H1 (cell line): Measurements from ENCODE around the gene KCTD10. TPM values are rescaled to one million over a fixed set of nuclear protein-coding genes. Genes with fewer than 3 reads are reported as not detected.

Source experiments
- CTCF ChIA-PET: fragments of 300-600 bp; sonication (Branson Sonifier 250); formaldehyde crosslinking; loops from one replicate; lab custom pipeline; 2021; ENCODE audit not compliant: partially characterized antibody; lab: Charles Lee
- POLR2A ChIA-PET: fragments of 300-600 bp; sonication (Branson Sonifier 250); formaldehyde crosslinking; loops from one replicate; lab custom pipeline; 2021; ENCODE audit warnings: inconsistent platforms; ENCODE audit not compliant: partially characterized antibody; lab: Charles Lee
- DNase-seq, 2 experiments: peaks; one replicate each; pipeline versions ENCODE4 v3.0.0 to v3.0.0-alpha.2; 2010 to 2022; ENCODE audit warnings: low spot score in 2 of 2, low read depth in 1 of 2, mixed read lengths in 1 of 2
- FAIRE-seq: peaks from 2 replicates; lab custom pipeline; 2011; peaks lifted over from hg19 to GRCh38; lab: Jason Lieb, UNC
- H2AFZ ChIP-seq: 2 replicates; pipeline ENCODE4 v1.8.1; 2012; ENCODE audit warnings: low read length, inconsistent platforms
- H2AK5ac ChIP-seq: 2 replicates; pipeline ENCODE4 v1.6.1; 2013; ENCODE audit warnings: low read depth, low read length
- H2BK120ac ChIP-seq: replicated peaks from 2 replicates; pipeline ENCODE3; 2013; ENCODE audit warnings: low read depth, low read length, inconsistent platforms
- H2BK12ac ChIP-seq: 2 replicates; pipeline ENCODE4 v1.6.1; 2013; ENCODE audit warnings: low read depth, low read length
- H2BK15ac ChIP-seq: 2 replicates; pipeline ENCODE4 v1.6.1; 2013; ENCODE audit warnings: low read length
- H2BK20ac ChIP-seq: 2 replicates; pipeline ENCODE4 v1.6.1; 2013; ENCODE audit warnings: low read length
- H2BK5ac ChIP-seq: 2 replicates; pipeline ENCODE4 v1.6.1; 2013; ENCODE audit warnings: low read depth, low read length
- H3K14ac ChIP-seq: 2 replicates; pipeline ENCODE4 v1.6.1; 2013; ENCODE audit warnings: inconsistent platforms; ENCODE audit not compliant: insufficient read length
- H3K18ac ChIP-seq: 2 replicates; pipeline ENCODE4 v1.6.1; 2013; ENCODE audit warnings: low read length; ENCODE audit errors: extremely low read depth
- H3K23ac ChIP-seq: 2 replicates; pipeline ENCODE4 v1.6.1; 2013; ENCODE audit warnings: inconsistent platforms; ENCODE audit not compliant: insufficient read length
- H3K23me2 ChIP-seq: 2 replicates; pipeline ENCODE4 v1.6.1; 2013; ENCODE audit warnings: low read depth, low read length
- H3K27ac ChIP-seq: 2 replicates; pipeline ENCODE4 v1.6.1; 2011; ENCODE audit warnings: low read depth, low read length, inconsistent platforms
- H3K27me3 ChIP-seq, 4 experiments: replicated peaks in 1 of 4; 1 replicate in 1 of 4; 2 replicates in 3 of 4; pipeline versions ENCODE4 v1.6.1 to v1.8.1; 2011 to 2013; ENCODE audit warnings: low read length in 3 of 4, mild to moderate bottlenecking in 3 of 4, inconsistent platforms in 2 of 4, mixed read lengths in 2 of 4, moderate library complexity in 1 of 4; ENCODE audit not compliant: control insufficient read depth in 3 of 4, insufficient read depth in 3 of 4; ENCODE audit errors: extremely low read depth in 1 of 4
- H3K36me3 ChIP-seq, 4 experiments: 2 replicates each; pipeline versions ENCODE4 v1.6.1 to v1.8.1; 2011 to 2013; ENCODE audit warnings: mild to moderate bottlenecking in 4 of 4, low read length in 3 of 4, moderate library complexity in 2 of 4, control low read depth in 1 of 4, inconsistent platforms in 1 of 4; ENCODE audit not compliant: insufficient read depth in 4 of 4, control insufficient read depth in 2 of 4
- H3K4ac ChIP-seq: replicated peaks from 2 replicates; pipeline ENCODE3; 2013; ENCODE audit warnings: low read length, low read depth, mixed read lengths, inconsistent platforms; ENCODE audit not compliant: insufficient read length
- H3K4me1 ChIP-seq, 4 experiments: replicated peaks in 1 of 4; 1 replicate in 1 of 4; 2 replicates in 3 of 4; pipeline versions ENCODE4 v1.6.1 to v1.8.1; 2011 to 2013; ENCODE audit warnings: low read length in 3 of 4, inconsistent platforms in 2 of 4, mixed read lengths in 1 of 4; ENCODE audit not compliant: insufficient read depth in 4 of 4, control insufficient read depth in 3 of 4
- H3K4me2 ChIP-seq, 2 experiments: 2 replicates each; pipeline versions ENCODE4 v1.6.1 to v1.8.1; 2011 to 2013; ENCODE audit warnings: low read depth in 2 of 2, low read length in 2 of 2, control low read depth in 1 of 2, inconsistent platforms in 1 of 2, mild to moderate bottlenecking in 1 of 2; ENCODE audit not compliant: insufficient read depth in 1 of 2
- H3K4me3 ChIP-seq, 4 experiments: fragments of 200-600, 300-600 bp in 1 of 4; sonication (generic), shearing (Covaris generic), sonication (Bioruptor Twin) in 1 of 4; 2 replicates each; pipeline versions ENCODE4 v1.5.1 to v1.8.1; 2011 to 2016; ENCODE audit warnings: low read length in 4 of 4, low read depth in 3 of 4, control low read depth in 2 of 4, inconsistent platforms in 2 of 4, mild to moderate bottlenecking in 2 of 4, mixed read lengths in 1 of 4, moderate library complexity in 1 of 4; ENCODE audit not compliant: insufficient read depth in 2 of 4; ENCODE audit errors: extremely low read depth in 1 of 4
- H3K56ac ChIP-seq: replicated peaks from 2 replicates; pipeline ENCODE3; 2013; ENCODE audit warnings: low read depth, mild to moderate bottlenecking, mixed read lengths, low read length, inconsistent platforms; ENCODE audit not compliant: insufficient read length
- H3K79me1 ChIP-seq: 2 replicates; pipeline ENCODE4 v1.6.1; 2013; ENCODE audit warnings: low read depth, low read length, control low read depth
- H3K79me2 ChIP-seq, 2 experiments: 2 replicates each; pipeline versions ENCODE4 v1.6.1 to v1.8.1; 2012 to 2013; ENCODE audit warnings: low read length in 2 of 2, mild to moderate bottlenecking in 2 of 2, inconsistent platforms in 1 of 2; ENCODE audit not compliant: insufficient read depth in 2 of 2, control insufficient read depth in 1 of 2
- H3K9ac ChIP-seq, 4 experiments: replicated peaks in 1 of 4; 1 replicate in 1 of 4; 2 replicates in 3 of 4; pipeline versions ENCODE4 v1.6.1 to v1.8.1; 2011 to 2013; ENCODE audit warnings: low read depth in 3 of 4, low read length in 3 of 4, control low read depth in 2 of 4, mild to moderate bottlenecking in 2 of 4, moderate library complexity in 2 of 4, inconsistent platforms in 1 of 4; ENCODE audit errors: extremely low read depth in 1 of 4
- H3K9me3 ChIP-seq, 2 experiments: 2 replicates each; pipeline versions ENCODE4 v1.6.1 to v1.8.1; 2012 to 2013; ENCODE audit warnings: mild to moderate bottlenecking in 2 of 2, moderate library complexity in 2 of 2, control low read depth in 1 of 2, inconsistent platforms in 1 of 2, low read depth in 1 of 2, low read length in 1 of 2, mixed read lengths in 1 of 2; ENCODE audit not compliant: insufficient read depth in 2 of 2
- H4K20me1 ChIP-seq, 2 experiments: replicated peaks in 1 of 2; 2 replicates each; pipeline versions ENCODE3 to v1.8.1; 2011 to 2013; ENCODE audit warnings: inconsistent platforms in 2 of 2, low read length in 2 of 2, mild to moderate bottlenecking in 1 of 2; ENCODE audit not compliant: insufficient read depth in 2 of 2, control insufficient read depth in 1 of 2
- H4K5ac ChIP-seq: 2 replicates; pipeline ENCODE4 v1.6.1; 2013; ENCODE audit warnings: low read length, low read depth, mixed read lengths, inconsistent platforms; ENCODE audit not compliant: insufficient read length
- H4K8ac ChIP-seq: 2 replicates; pipeline ENCODE4 v1.8.0; 2013; ENCODE audit warnings: mild to moderate bottlenecking, moderate library complexity, low read length, inconsistent platforms; ENCODE audit not compliant: insufficient read depth; ENCODE audit errors: extremely low read depth
- H4K91ac ChIP-seq: replicated peaks from 2 replicates; pipeline ENCODE3; 2013; ENCODE audit warnings: low read length, mixed read lengths, inconsistent platforms; ENCODE audit not compliant: insufficient read length
- ASH2L ChIP-seq: fragments of 200-600, 300-600 bp; sonication (generic); IDR thresholded peaks from one replicate; pipeline ENCODE4 v1.7.1; 2017; ENCODE audit warnings: low read length
- BRCA1 ChIP-seq: IDR thresholded peaks from 2 replicates; pipeline ENCODE4 v1.6.1; 2012; ENCODE audit warnings: low read depth, low read length, improper control_type of control experiment
- CREB1 ChIP-seq: IDR thresholded peaks from 2 replicates; pipeline ENCODE4 v1.6.1; 2012; ENCODE audit warnings: inconsistent platforms
- EZH2 ChIP-seq: fragments of 200-600 bp; sonication (generic); IDR thresholded peaks from 2 replicates; pipeline ENCODE4 v1.7.1; 2012; ENCODE audit warnings: low read depth, mild to moderate bottlenecking, moderate library complexity, low read length, inconsistent platforms; ENCODE audit not compliant: severe bottlenecking
- FOSL1 ChIP-seq: IDR thresholded peaks from 2 replicates; pipeline ENCODE4 v1.6.1; 2011; ENCODE audit warnings: mild to moderate bottlenecking, low read depth, low read length, moderate library complexity; ENCODE audit not compliant: insufficient read depth
- GABPA ChIP-seq: IDR thresholded peaks from 2 replicates; pipeline ENCODE4 v1.6.1; 2011; ENCODE audit warnings: mild to moderate bottlenecking, low read length, moderate library complexity, borderline replicate concordance; ENCODE audit not compliant: insufficient read depth
- MAFK ChIP-seq: IDR thresholded peaks from 2 replicates; pipeline ENCODE4 v1.6.1; 2012; ENCODE audit warnings: low read depth, mild to moderate bottlenecking, improper control_type of control experiment, low read length
- RFX5 ChIP-seq: IDR thresholded peaks from 2 replicates; pipeline ENCODE4 v1.6.1; 2011; ENCODE audit warnings: low read depth, low read length, improper control_type of control experiment, borderline replicate concordance
- RNF2 ChIP-seq: fragments of 200-900, 300-1000 bp; sonication (generic); IDR thresholded peaks from 2 replicates; pipeline ENCODE4 v1.7.1; 2016; ENCODE audit warnings: borderline replicate concordance, low read depth, mild to moderate bottlenecking, antibody characterized with exemption, low read length; ENCODE audit not compliant: poor library complexity, severe bottlenecking; ENCODE audit errors: missing control alignments
- SAP30 ChIP-seq: fragments of 300-600 bp; sonication (generic); IDR thresholded peaks from 2 replicates; pipeline ENCODE4 v1.7.1; 2012; ENCODE audit warnings: low read length, moderate library complexity, mild to moderate bottlenecking, inconsistent platforms; ENCODE audit not compliant: insufficient read depth, insufficient replicate concordance
- WGBS, 2 experiments: shearing (Covaris generic) in 1 of 2; methylation state at CpG; one replicate each; pipeline versions ENCODE4 v1.1.6 to v1.1.7; 2013 to 2015; ENCODE audit warnings: low lambda C conversion rate in 2 of 2, mixed read lengths in 2 of 2, inconsistent platforms in 1 of 2, low coverage in 1 of 2, missing lambda C conversion rate in 1 of 2; ENCODE audit not compliant: insufficient replicate concordance in 2 of 2, insufficient coverage in 1 of 2, insufficient read length in 1 of 2; ENCODE audit errors: extremely low coverage in 1 of 2, missing lambda C conversion rate in 1 of 2; 5-methylcytosine and 5-hydroxymethylcytosine counted together
- polyA plus RNA-seq, 7 experiments: library from polyadenylated mRNA; depleted of rRNA in 3 of 7; stranded (reverse) in 5 of 7; unstranded in 2 of 7; fragments of >200 nt in 5 of 7; fragments of 200-250 nt in 2 of 7; gene quantifications; 1 replicate in 5 of 7; 2 replicates in 1 of 7; 4 replicates in 1 of 7; pipeline versions ENCODE4 v1.2.1 to v1.2.3, GENCODE V29; 2011 to 2013; ENCODE audit warnings: missing spikeins in 2 of 7, mixed read lengths in 2 of 7
- total RNA-seq: library from RNA; stranded (reverse); fragmentation: NEBNext Ultra II Directional; extraction: Animal tissue kit (Norgen Biotek cat#: 25700); gene quantifications from 2 replicates; pipeline ENCODE4 v1.2.1, GENCODE V29; 2021
- TF ChIP-seq, protein P1 (sequence below): IDR thresholded peaks from 2 replicates; pipeline ENCODE4 v1.6.1; 2011; ENCODE audit warnings: low read length, improper control_type of control experiment

KCTD10 gene
- total and polyA plus RNA-seq, 2 of the 8 experiments (the other 6 are each of a cell fraction or from before 2014, with no cell fraction given), result 45.3 to 52.4 TPM

GRCh38 chr12:109445191-109445609 lies 31.9 kb downstream of the KCTD10 start:
- Histone ChIP-seq H3K27me3 (no peaks in the 10 kb centered on the region), H3K4me1 (peaks cover 0 to 4% (median 2%) of the 10 kb centered on the region in 4 experiments; a peak in 2 of 7 replicates), H2BK15ac (no peak overlapping the region), H2BK20ac (no peak overlapping the region), H3K79me1 (no peaks in the 10 kb centered on the region; the same call in none of the 2 replicates), H3K23ac (no peak overlapping the region), H3K4me2 (no peak overlapping the region), H2BK5ac (no peak overlapping the region), H3K4ac (no peak overlapping the region), H4K20me1 (peaks cover 3 to 7% of the 10 kb centered on the region in 2 experiments), H3K9ac (no peak overlapping the region), H3K4me3 (no peak overlapping the region), H3K56ac (no peak overlapping the region), H2BK12ac (no peak overlapping the region), H3K36me3 (peaks cover 2 to 15% (median 9%) of the 10 kb centered on the region in 4 experiments; a peak in 6 of 8 replicates), H3K27ac (no peak overlapping the region), H3K23me2 (no peaks in the 10 kb centered on the region), H4K5ac (no peak overlapping the region), H3K18ac (no peak overlapping the region), H3K79me2 (peaks cover 0 to 9% of the 10 kb centered on the region in 2 experiments; a peak in 1 of 4 replicates), H2AFZ (no peak overlapping the region), H4K91ac (no peak overlapping the region), H4K8ac (no peak overlapping the region), H2BK120ac (no peak overlapping the region), H3K9me3 (no peaks in the 10 kb centered on the region), H2AK5ac (no peak overlapping the region), H3K14ac (no peak overlapping the region)
- FAIRE-seq (no peak), DNase-seq (no peak)
- ChIA-PET CTCF (interaction anchor here (17.4 kb wide), 1 partner anchor 13 kb away, joined by 181 read pairs; no protein-coding TSS in a partner anchor), POLR2A (interaction anchor here (0.6 to 2.5 kb wide), 2 partner anchors 12 to 77 kb away, joined by 3 to 9 read pairs; no protein-coding TSS in a partner anchor)
- 89% methylated on average over 2 of the region's 2 CpGs; no CpG with 5 or more reads in 1 of the 2 experiments for WGBS, 2 experiments
- TF ChIP-seq FOSL1 (no peak), ASH2L (no peak), MAFK (no peak), RNF2 (no peak), GABPA (no peak), RFX5 (no peak), SAP30 (no peak), BRCA1 (no peak), CREB1 (no peak), EZH2 (no peak)
- TF ChIP-seq, protein P1, sequence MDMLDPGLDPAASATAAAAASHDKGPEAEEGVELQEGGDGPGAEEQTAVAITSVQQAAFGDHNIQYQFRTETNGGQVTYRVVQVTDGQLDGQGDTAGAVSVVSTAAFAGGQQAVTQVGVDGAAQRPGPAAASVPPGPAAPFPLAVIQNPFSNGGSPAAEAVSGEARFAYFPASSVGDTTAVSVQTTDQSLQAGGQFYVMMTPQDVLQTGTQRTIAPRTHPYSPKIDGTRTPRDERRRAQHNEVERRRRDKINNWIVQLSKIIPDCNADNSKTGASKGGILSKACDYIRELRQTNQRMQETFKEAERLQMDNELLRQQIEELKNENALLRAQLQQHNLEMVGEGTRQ, result no peak
